Lung microvascular endothelial cell (primary cell): ENCODE data around the gene FAM200B. TPM values are rescaled to one million over a fixed set of nuclear protein-coding genes. Genes with fewer than 3 reads are reported as not detected.
"Not testable (repeated sequence)": the region's sequence is repeated elsewhere in the genome, so short reads cannot be mapped to it uniquely, and the experiment has no call there.

Experiments used
- DNase-seq, 2 donors: peaks; one replicate each; pipeline versions ENCODE4 v3.0.0 to v3.0.0-alpha.2; 2010; ENCODE audit warnings: low read depth in 2 of 2
- total RNA-seq: library from RNA; depleted of rRNA; stranded (reverse); fragments of >200 nt; gene quantifications from 2 replicates; pipeline ENCODE4 v1.2.1, GENCODE V29; 2014

Gene FAM200B
- total RNA-seq, 1 donor from 2014 or later: 28.4 TPM

DNA sequence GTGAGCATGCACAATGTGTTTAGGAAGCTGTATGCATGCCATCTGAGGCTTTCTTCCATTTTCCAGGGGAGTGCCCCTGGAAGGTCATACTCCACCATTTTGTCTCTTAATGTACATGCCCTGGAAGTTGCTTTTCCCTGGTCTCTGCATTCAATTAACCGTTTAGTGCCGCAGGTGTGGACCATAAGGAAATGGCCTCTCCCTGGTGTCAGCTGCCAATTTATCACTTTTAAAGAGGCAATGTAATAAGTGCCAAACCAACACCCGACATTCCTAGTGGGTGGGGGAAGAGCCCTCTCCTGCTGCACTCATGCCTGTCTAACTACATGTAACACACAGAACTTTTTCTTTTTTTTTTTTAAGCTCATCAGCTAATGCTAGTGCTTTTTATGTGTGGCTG is 14.1 kb downstream of the FAM200B start:
- DNase-seq: no peak

DNA sequence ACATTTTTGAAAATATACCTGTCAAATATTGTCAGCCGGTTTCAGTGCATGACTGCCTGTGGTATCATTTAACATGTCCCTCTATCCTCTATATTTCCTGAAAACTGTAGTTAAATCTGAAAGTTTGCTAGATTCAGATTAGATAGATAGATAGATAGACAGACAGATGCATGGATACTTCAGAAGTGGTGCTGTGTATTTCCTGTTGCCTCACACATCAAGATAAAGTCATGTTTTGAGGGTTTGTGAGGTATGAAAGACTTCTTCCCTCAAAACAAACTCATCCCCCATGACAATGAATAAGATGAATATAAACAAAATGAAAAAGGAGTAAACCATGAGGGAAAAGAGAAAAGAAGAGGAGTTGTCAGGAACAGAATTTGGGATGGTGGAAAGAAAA is 15.2 kb downstream of the FAM200B start:
- DNase-seq: no peak

DNA sequence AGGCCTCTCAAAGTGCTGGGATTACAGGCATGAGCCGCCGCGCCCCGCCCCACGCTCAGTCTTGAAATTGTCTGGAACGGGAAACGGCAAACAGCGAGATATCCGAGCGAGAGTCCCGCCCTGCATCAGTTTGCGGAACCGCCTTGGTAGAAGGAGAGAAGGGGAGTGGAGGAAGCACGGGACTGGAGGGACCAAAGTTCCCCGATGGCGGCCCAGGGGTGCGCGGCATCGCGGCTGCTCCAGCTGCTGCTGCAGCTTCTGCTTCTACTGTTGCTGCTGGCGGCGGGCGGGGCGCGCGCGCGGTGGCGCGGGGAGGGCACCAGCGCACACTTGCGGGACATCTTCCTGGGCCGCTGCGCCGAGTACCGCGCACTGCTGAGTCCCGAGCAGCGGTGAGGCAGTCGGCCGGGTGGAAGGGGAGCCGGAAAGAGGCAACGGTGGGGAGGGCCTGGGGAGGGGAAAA is 21.3 kb downstream of the FAM200B start, which contains the start of gene BST1:
Gene BST1, plus strand, starts transcription at position 125 of the 463 bp plus-strand sequence. Its CDS starts 80 bp downstream, at position 205.
- peak; percentile 55 to 64 for DNase-seq

DNA sequence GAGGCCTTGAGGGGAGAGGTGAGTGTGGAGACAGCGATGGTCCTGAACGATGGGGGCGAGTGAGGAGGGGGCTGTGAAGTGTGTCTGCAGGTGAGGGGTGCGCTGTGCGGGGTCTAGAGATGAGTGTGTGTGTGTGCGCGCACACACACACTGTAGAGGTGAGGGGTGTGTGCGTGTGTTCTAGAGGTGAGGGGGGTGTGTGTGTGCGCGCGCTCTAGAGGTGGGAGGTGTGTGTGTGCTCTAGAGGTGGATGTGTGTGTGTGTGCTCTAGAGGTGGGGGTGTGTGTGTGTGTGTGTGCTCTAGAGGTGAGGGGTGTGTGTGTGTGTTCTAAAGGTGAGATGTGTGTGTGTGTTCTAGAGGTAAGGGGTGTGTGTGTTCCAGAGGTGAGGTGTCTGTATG is 21.8 kb downstream of the FAM200B start:
- DNase-seq: no peak

DNA sequence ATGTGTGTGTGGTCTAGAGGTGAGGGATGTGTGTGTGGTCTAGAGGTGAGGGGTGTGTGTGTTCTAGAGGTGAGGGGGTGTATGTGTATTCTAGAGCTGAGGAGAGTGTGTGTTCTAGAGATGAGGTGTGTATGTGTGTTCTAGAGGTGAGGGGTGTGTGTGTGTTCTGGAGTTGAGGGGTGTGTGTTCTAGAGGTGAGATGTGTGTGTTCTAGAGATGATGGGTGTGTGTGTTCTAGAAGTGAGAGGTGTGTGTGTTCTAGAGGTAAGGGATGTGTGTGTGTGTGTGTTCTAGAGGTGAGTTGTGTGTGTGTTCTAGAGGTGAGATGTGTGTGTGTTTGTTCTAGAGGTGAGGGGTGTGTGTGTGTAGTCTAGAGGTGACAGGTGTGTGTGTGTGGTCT is 22.5 kb downstream of the FAM200B start:
- no peak for DNase-seq

DNA sequence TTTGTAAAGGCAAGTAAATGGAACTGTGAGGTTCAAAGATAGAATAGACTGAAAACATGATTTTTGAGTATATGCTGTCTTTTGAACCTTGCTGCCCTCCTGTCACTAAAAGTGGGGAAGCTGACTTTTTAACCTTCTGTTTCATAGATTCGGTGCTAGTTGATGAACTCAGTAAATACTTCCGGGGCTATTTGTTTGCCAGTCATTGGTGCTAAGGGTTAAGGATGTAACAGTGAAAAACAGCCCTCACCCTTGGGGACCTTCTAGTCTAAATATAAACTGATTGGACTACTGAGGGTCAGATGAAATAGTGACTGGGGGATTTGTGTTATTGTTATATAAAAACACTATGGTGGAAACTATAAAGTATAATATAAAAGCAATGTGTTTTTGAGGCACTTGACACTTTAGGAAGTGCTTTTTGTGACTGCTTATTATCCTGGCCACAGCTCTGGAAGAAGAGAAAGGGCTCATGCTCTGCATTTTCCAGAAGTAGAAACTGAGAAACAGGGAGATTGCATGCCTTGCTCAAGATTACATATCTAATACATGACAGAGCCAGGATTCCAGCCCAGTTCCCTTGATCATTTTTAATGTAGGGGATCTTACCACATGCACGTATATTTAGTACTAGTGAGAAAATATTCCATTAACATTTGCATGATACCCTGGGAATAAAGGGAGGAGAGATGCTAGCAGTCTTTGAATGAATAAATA is 25.2 kb downstream of the FAM200B start:
- no peak for DNase-seq

DNA sequence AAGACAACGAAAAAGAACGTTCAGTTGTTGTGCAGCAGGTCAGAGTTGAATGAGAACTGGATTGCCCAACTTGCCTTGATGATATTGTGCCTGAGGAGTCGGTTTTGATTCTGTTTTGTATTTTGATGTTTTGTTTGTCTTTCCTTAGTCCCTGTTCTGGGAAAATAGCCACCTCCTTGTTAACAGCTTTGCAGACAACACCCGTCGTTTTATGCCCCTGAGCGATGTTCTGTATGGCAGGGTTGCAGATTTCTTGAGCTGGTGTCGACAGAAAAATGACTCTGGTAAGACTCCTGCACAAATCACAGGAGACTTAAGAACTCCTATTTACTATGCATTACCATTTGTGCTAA is 25.7 kb downstream of the FAM200B start:
- no peak for DNase-seq

DNA sequence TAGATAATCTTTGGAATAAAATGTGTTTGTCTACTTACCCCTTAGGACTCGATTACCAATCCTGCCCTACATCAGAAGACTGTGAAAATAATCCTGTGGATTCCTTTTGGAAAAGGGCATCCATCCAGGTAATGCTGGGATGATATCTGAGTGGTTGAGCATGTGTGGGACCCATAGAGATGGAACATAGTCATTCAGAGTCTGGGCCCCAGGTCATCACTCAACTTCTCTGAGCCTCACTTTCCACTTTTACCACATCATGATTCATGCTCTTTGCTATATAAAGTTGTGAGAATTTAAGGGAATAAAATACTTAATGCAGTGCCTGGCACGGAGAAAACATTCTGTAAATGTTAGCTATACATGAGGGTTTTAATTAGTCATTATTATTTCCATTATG is 30.1 kb downstream of the FAM200B start:
- no peak for DNase-seq

DNA sequence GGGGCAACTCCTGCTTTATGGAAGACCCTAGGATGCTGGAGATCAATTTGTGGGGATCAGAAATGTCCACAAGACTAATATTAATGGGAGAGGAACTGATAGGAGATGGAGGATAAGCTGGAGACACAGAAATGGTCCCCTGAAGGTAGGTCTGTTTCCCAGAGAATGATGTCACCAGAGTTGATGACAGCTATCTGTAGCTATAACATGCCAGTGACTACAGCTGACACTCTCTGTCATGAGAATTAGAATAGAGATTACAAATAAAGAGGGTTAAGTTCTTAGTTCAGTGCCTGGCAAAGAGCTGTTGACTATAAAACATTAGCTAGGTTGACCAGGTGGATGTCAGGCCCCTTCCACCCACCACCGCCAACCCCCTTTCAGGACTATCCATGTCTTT is 30.6 kb downstream of the FAM200B start:
- no peak for DNase-seq

DNA sequence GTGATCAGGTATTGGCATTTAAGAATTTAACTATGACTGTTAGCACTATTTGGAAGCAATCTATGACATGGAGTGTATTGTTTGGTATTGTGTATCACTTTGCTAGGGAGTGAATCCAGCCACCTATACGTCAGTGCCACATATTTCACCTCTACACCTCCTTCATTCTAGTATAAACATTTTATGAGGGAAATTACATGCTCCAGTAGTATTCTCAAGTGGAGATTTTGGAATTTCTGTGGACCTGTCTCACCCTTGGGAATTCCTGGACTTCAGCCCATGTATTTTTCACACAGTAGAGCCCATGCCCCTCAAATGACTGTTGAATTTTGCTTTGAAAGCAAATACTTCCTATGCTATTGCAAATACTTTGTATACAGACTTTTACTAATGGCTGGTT is 32.5 kb downstream of the FAM200B start:
- DNase-seq: no peak

DNA sequence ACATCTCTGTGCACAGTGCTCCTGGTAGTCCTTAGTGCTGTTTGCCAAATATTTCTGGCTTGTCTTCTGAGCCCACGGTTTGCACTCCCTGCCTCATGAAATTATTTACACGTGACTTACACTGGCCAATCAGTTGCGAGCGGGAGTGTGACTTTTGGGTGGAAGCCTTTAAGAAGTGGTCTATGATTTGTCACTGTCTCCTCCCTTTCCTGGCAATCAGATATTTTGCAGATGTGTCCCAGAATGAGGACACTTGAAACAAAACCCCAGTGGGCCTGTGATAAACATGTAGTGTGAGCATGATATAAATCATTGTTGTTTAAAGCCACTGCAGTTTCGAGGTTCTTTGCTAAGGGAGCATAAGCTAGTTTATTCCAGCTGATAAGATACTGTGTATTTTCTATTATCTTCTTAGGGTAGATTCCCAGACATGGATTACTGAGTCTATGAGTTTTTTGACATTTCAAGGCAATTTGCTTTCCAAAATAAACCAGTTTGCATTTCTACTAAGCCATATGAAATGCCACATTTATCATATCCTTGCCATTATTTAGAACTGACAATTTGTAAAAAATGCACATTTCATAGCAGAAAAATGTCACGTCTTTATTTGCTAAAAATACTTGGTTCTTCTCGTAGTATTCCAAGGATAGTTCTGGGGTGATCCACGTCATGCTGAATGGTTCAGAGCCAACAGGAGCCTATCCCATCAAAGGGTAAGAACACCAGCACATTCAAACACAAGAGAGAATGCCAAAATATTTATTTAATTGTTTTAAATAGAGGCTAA is 33.2 kb downstream of the FAM200B start:
- DNase-seq: no peak

DNA sequence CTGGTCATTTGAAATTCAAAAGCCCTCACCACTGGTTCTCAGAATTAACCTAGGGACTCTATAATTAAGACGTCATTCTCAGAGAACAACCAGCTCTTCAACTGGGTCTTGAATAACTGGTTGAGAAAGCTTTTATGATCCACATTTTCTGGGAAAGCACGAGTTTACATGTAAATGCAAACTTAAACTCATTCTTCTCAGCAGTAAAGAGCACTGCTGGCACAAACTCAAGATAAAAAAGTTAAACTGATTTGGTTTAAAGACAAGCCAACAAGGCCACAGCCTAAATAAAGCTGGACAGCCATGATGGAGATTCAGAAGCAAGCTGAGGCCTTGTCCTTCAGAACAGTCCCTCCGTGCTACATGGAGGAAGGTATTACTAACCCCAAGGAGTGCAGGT is 34.5 kb downstream of the FAM200B start:
- DNase-seq: no peak

DNA sequence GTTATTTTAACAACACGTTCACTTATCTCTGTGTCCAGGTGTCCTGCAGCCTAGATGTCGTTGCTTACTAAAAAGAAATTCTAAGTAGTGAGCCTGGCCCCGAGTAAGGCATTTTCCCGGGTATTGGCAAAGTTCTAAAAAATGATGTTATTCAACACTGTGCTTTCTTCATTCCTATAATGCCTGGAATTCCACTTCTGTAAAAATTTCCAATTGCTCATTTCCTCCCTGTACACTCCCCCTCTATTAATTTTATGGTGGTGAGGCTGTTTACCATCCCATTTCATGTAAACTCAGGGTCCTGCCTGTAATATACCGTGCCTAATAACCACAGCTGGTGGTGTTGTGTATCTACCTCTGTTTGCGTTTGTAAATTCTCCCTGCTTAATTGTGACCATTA is 35.5 kb downstream of the FAM200B start:
- DNase-seq: peak; percentile 46 to 83

DNA sequence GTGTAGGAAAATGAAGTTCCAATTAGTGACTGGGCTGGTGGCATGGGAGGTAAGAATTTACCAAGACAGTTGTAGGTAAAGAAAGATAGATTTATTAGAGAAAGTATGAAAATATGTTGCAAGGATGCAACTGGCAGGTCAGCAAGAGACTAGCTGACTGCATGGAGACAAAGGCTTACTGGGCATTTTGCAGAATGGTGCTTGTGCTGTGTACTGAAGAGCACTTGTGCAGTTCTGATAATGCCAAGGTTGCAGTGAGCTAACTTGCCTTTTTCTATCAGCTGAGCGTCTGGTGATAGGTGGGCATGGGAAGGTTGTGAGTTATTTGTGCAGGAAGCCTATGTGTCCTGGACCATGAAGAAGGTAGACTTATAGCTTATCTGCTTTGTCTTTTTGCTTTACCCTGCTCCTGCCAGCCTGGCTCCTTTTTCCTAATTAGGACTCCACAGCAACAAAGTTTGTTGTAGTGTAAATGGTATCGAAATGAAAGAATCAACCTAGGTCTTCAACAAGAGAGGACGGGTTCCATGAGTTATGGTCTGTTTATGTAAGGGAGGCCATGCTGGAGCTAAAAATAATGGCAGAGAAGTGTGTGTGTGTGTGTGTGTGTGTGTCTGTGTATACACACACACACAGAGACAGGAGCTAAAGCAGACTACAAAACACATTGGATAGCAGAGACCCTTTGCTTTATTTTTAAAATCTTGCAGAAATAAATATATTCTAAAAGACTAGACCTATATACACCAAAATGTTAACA is 36.2 kb downstream of the FAM200B start:
- DNase-seq: peak in 1 of 2 donors; percentile 33

DNA sequence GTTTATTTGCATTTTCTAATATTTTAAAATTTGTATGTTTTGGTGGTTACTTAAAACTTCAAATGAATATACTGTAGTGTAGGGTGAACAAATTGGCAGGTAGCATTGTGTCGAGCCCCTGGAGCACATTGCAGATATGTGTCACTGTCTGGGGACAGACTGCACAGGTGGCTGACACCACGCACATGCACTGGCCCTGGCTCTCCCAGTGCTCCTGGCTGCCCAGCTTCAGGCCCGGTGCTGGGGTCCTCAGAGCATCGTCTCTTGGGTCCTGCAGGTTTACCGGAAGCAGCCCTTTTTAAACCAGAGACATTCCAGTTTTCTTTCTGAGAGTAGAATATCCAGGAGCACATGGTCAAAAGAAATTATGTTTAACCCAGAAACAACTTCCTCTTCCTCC is 36.8 kb downstream of the FAM200B start:
- DNase-seq: no peak

DNA sequence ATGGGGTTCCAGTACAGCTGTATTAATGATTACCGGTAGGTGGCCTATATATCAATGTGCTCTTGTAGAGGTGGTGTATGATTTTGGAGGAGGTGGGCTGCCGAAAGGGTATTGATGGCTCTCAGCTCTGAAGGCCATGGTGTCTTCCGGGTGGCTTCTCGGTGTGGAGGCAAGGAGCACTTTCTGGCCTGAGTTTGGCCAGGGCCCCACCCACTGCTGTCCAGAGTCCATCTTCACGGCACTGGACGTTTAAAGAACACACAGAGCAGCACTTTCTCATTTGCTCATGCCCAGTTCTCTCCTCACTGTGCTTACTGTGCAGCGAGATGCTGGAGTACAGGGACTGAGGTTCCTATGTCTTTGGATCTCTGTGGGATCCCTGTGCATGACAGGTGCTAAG is 37.3 kb downstream of the FAM200B start:
- no peak for DNase-seq

DNA sequence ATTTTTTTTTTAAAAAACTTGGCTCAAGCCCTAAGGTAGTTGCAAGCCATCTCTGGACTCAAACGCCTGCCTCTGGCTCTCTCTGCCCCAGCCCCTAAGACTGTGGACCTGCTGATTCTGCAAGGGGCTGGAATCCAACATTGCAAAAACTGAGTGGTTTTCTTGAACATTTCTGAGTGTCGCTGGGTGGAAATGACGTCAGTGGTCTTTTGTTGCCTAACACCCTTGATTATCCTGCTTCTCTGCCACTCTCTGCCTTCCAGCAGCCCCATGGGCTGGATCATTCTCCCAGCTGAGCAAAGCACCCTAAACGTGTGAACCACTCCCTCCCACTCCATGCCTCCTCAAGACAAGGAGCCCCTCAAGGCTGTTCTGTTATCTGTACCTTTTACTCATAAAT is 37.9 kb downstream of the FAM200B start:
- no peak for DNase-seq

DNA sequence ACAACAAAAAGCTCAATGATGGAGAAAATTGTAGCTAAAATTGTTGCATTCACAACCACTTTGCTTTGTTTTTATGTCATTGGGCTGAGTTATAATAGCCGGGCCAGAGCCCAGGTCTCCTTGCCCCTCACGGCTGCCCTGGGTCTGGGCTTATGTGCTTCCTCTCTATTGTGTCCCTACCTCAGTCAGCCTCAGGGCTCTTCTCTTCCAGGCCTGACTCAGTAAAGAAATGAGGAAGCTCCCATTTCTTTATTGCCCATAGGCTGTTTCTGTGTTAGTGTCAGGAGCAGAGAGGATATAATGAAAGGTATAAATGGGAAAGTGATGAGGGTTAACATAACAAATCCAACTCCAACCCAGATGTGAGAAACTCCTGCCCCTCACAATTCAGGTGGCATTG is 39.2 kb downstream of the FAM200B start:
- DNase-seq: no peak

DNA sequence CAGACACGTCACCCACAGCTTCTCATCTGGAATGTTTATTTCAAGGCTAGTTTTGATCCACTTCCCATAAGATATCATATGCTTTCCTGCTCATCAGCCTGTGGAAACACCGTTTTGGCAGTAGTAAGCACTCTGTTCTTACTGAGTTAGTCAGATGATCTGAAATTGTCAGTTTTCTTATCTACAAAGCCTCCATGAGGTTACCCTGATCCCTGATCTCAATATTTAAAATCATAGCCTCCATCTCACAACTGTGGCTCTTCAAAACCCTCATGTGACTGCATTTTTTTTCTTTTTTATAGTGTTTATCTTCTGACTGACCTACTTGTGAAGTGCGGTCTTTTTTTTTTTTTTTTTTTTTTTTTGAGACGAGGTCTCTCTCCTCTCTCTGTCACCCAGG is 44.0 kb downstream of the FAM200B start:
- DNase-seq: peak in 1 of 2 donors; percentile 73

DNA sequence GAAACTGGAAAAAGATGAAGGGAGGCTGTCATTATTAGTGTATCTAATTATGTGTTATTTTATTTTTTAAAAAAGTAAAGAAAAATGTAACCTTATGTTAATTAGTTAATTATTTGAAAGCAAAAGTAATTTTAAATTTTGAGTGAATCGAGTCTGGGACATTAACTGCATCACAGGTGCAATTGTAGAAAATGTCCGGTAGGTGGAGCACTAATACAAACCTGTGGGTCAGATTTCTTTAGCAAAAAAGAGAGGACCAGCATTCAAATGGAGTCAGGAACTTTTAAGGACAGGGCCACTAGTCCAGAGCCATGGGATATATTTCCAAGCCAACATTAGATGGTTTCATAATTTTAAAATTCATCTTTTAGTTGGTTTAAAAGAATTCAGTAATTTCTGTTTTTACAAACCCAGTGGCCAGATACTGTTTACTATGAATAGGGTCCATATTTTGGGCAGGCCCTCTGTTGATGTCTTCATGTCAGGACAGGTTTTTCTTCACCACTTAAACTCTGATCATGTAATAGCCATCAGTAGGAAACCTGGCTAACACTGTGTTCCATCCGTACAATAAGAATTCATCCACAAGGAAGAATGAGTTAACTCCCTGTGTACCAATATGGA is 48.4 kb downstream of the FAM200B start:
- DNase-seq: peak; percentile 57 to 78

DNA sequence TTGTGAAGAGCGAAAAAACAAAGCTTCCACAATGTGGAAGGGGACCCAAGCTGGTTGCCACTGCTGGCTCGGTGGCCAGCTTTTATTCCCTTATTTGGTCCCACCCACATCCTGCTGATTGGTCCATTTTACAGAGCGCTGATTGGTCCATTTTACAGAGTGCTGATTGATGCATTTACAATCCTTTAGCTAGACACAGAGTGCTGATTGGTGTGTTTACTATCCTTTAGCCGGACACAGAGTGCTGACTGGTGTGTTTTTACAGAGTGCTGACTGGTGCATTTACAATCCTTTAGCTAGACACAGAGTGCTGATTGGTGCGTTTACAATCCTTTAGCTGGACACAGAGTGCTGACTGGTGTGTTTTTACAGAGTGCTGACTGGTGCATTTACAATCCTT is 51.4 kb downstream of the FAM200B start:
- DNase-seq: not testable (repeated sequence)

DNA sequence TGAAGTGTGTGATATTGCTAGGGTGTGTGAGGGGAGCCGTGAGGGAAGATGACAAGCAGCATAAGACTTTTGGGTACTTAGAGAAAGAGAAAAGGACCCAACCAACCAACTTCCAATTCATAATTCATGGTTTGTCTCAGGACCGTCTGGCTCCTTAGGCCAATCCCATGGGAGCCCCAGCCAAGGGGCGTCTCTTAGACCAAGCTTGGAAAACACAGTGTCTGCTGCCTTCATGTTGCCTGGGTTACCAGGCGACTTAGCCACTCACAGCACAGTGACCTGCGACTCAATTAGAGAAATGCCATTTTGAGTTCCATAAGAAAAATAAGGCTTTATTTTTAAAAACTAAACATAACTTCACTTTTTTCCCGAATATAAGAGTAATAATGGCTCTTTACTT is 53.9 kb downstream of the FAM200B start:
- DNase-seq: no peak
